B cell (primary cell): ENCODE measurements around the gene LCE2B. TPM values are rescaled to one million over a fixed set of nuclear protein-coding genes. Genes with fewer than 3 reads are reported as not detected.
A peak's percentile ranks its signal among the peaks of the same experiment; 100 is the strongest.

Source experiments
- ATAC-seq: fragments of 200-7000 bp; cut with Tn5 transposase; one replicate; pipeline ENCODE4 v1.10.0; 2021; ENCODE audit warnings: low read depth, mild to moderate bottlenecking, moderate number of reproducible peaks, moderate library complexity
- CTCF ChIA-PET: fragments of 350-600 bp; sonication (Branson Sonifier 250); formaldehyde crosslinking; loops from one replicate; lab custom pipeline; 2021; ENCODE audit warnings: antibody characterized with exemption, inconsistent platforms; lab: Charles Lee
- POLR2A ChIA-PET: fragments of 350-600 bp; sonication (Branson Sonifier 250); formaldehyde crosslinking; loops from one replicate; lab custom pipeline; 2021; ENCODE audit warnings: antibody characterized with exemption; lab: Charles Lee
- DNase-seq: peaks from one replicate; pipeline ENCODE4 v3.0.0; 2013
- H2AFZ ChIP-seq: 2 replicates; pipeline ENCODE4 v1.6.1; 2012; ENCODE audit warnings: mild to moderate bottlenecking, low read depth, low read length; ENCODE audit not compliant: insufficient read depth, poor library complexity, severe bottlenecking
- H3K27ac ChIP-seq, 2 donors: 1 replicate in 1 of 2; 2 replicates in 1 of 2; pipeline ENCODE4 v1.5.1; 2012 to 2013; ENCODE audit warnings: low read length in 2 of 2, mild to moderate bottlenecking in 2 of 2, moderate library complexity in 1 of 2
- H3K27me3 ChIP-seq, 4 experiments: fragments of 200-600 bp in 1 of 4; sonication (generic) in 1 of 4; replicated peaks in 1 of 4; 1 replicate in 2 of 4; 2 replicates in 2 of 4; pipeline versions ENCODE4 v1.6.1 to v1.7.0; 2013 to 2016; ENCODE audit warnings: low read length in 3 of 4, mild to moderate bottlenecking in 2 of 4, mixed read lengths in 1 of 4, moderate library complexity in 1 of 4; ENCODE audit not compliant: insufficient read depth in 4 of 4, control insufficient read depth in 3 of 4; ENCODE audit errors: control extremely low read depth in 1 of 4
- H3K36me3 ChIP-seq, 2 experiments: replicated peaks in 1 of 2; 1 replicate in 1 of 2; 2 replicates in 1 of 2; pipeline versions ENCODE4 v1.6.1 to v1.7.1; 2013; ENCODE audit warnings: low read length in 1 of 2; ENCODE audit not compliant: insufficient read depth in 2 of 2, control insufficient read depth in 1 of 2; ENCODE audit errors: control extremely low read depth in 1 of 2, extremely low read depth in 1 of 2
- H3K4me1 ChIP-seq, 2 donors: fragments of 200-600 bp in 1 of 2; sonication (generic) in 1 of 2; 1 replicate in 1 of 2; 2 replicates in 1 of 2; pipeline versions ENCODE4 v1.5.1 to v1.6.1; 2013 to 2017; ENCODE audit warnings: low read length in 2 of 2; ENCODE audit not compliant: control insufficient read depth in 2 of 2, insufficient read depth in 2 of 2
- H3K4me2 ChIP-seq: replicated peaks from 2 replicates; pipeline ENCODE3; 2012; ENCODE audit warnings: mild to moderate bottlenecking, low read depth, low read length; ENCODE audit not compliant: poor library complexity, severe bottlenecking
- H3K4me3 ChIP-seq, 5 experiments: fragments of 200-600 bp in 1 of 5; sonication (generic) in 1 of 5; 1 replicate in 3 of 5; 2 replicates in 2 of 5; pipeline versions ENCODE4 v1.5.1 to v1.7.0; 2011 to 2016; ENCODE audit warnings: low read length in 4 of 5, mild to moderate bottlenecking in 4 of 5, low read depth in 2 of 5, control low read depth in 1 of 5, moderate library complexity in 1 of 5; ENCODE audit not compliant: insufficient read depth in 1 of 5; ENCODE audit errors: control extremely low read depth in 1 of 5, extremely low read depth in 1 of 5
- H3K79me2 ChIP-seq: fragments of 200-600 bp; sonication (generic); one replicate; pipeline ENCODE4 v1.6.0; 2016; ENCODE audit warnings: low read length; ENCODE audit not compliant: control insufficient read depth, insufficient read depth
- H3K9ac ChIP-seq: fragments of 200-600 bp; sonication (generic); 2 replicates; pipeline ENCODE4 v1.6.1; 2017; ENCODE audit warnings: mild to moderate bottlenecking, low read length, moderate library complexity
- H3K9me3 ChIP-seq, 3 donors: one replicate each; pipeline versions ENCODE4 v1.6.1 to v1.7.1; 2013; ENCODE audit warnings: low read length in 2 of 3; ENCODE audit not compliant: control insufficient read depth in 2 of 3, insufficient read depth in 1 of 3; ENCODE audit errors: control extremely low read depth in 1 of 3
- H4K20me1 ChIP-seq: 2 replicates; pipeline ENCODE4 v1.6.0; 2012; ENCODE audit warnings: mild to moderate bottlenecking, low read length; ENCODE audit not compliant: insufficient read depth, control insufficient read depth, poor library complexity, severe bottlenecking
- H3K27ac Mint-ChIP-seq: one replicate; pipeline ENCODE4 v1.8.0; 2021; ENCODE audit warnings: mixed read lengths
- H3K27me3 Mint-ChIP-seq: one replicate; pipeline ENCODE4 v1.8.0; 2021; ENCODE audit warnings: mixed read lengths
- H3K4me1 Mint-ChIP-seq: one replicate; pipeline ENCODE4 v1.8.0; 2021; ENCODE audit warnings: mixed read lengths
- H3K4me3 Mint-ChIP-seq: one replicate; pipeline ENCODE4 v1.8.0; 2021; ENCODE audit warnings: mixed read lengths
- H3K9me3 Mint-ChIP-seq: one replicate; pipeline ENCODE4 v1.8.0; 2022; ENCODE audit warnings: mixed read lengths; ENCODE audit not compliant: insufficient read depth
- EZH2 ChIP-seq: IDR thresholded peaks from 2 replicates; pipeline ENCODE4 v1.6.1; 2012; ENCODE audit warnings: borderline replicate concordance, low read depth, mild to moderate bottlenecking, moderate library complexity, low read length; ENCODE audit not compliant: insufficient read depth, poor library complexity, severe bottlenecking
- WGBS: methylation state at CpG from one replicate; pipeline ENCODE4 v1.1.5; 2013; ENCODE audit warnings: missing lambda C conversion rate; ENCODE audit not compliant: insufficient coverage; 5-methylcytosine and 5-hydroxymethylcytosine counted together
- intact Hi-C: fragments of 100-400 bp; cut with micrococcal nuclease; formaldehyde crosslinking; loops from one replicate; pipeline ENCODE4 v1.10.0; 2022
- polyA plus RNA-seq: library from polyadenylated mRNA; depleted of rRNA; stranded (reverse); fragments of >200 nt; gene quantifications from 2 replicates; pipeline ENCODE4 v1.2.3, GENCODE V29; 2012
- total RNA-seq, 2 donors: library from RNA; stranded (reverse); fragments of 120-200 nt in 1 of 2; gene quantifications; 1 replicate in 1 of 2; 2 replicates in 1 of 2; pipeline versions ENCODE4 v1.2.3 to v1.2.4, GENCODE V29; 2013 to 2022
- TF ChIP-seq, protein P1 (sequence below): fragments of 200-600 bp; IDR thresholded peaks from one replicate; pipeline ENCODE4 v1.8.0; 2022; ENCODE audit warnings: antibody characterized with exemption, mild to moderate bottlenecking

The LCE2B gene
- total and polyA plus RNA-seq, 2 donors (not counting 1 experiment from before 2014, with no cell fraction given), result not detected

DNA sequence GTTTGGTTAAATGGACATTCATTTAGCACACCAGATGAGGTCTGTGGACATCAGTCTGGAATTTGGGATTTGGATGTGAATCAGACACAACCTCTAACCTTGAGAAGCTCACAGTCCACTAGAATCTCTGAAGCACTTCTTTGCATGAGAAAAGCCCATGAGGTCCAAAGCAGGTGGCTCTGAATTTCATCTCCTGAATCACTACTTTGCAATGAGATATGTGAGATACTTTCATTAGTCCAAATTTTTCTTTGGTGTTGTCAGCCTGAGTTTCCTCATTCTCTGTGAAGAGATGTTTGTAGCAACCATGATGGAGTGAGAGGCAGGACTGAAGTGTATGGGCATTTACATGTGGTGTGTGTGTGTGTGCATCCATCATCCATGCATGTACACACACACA lies 39.3 kb upstream of the LCE2B start:
- peaks cover 34% of the 10 kb centered on the region for H3K27me3 Mint-ChIP-seq
- CTCF ChIA-PET, result no interaction called here
- Histone ChIP-seq H3K9me3 (no peaks in the 10 kb centered on the region), H3K9ac (no peak overlapping the region), H3K27ac (no peak overlapping the region), H3K79me2 (no peaks in the 10 kb centered on the region), H3K27me3 (peaks cover 0 to 10% (median 1%) of the 10 kb centered on the region in 4 experiments), H3K4me1 (no peaks in the 10 kb centered on the region), H4K20me1 (no peaks in the 10 kb centered on the region), H3K4me2 (no peak overlapping the region), H2AFZ (no peak overlapping the region), H3K36me3 (no peaks in the 10 kb centered on the region), H3K4me3 (no peak overlapping the region)
- DNase-seq, result no peak
- no peaks in the 10 kb centered on the region for H3K9me3 Mint-ChIP-seq
- POLR2A ChIA-PET, result no interaction called here
- H3K4me1 Mint-ChIP-seq, result no peaks in the 10 kb centered on the region
- no peak overlapping the region for H3K27ac Mint-ChIP-seq
- intact Hi-C loops, result no loop called here
- no peak for ATAC-seq
- no peak for TF ChIP-seq EZH2
- TF ChIP-seq, protein P1, sequence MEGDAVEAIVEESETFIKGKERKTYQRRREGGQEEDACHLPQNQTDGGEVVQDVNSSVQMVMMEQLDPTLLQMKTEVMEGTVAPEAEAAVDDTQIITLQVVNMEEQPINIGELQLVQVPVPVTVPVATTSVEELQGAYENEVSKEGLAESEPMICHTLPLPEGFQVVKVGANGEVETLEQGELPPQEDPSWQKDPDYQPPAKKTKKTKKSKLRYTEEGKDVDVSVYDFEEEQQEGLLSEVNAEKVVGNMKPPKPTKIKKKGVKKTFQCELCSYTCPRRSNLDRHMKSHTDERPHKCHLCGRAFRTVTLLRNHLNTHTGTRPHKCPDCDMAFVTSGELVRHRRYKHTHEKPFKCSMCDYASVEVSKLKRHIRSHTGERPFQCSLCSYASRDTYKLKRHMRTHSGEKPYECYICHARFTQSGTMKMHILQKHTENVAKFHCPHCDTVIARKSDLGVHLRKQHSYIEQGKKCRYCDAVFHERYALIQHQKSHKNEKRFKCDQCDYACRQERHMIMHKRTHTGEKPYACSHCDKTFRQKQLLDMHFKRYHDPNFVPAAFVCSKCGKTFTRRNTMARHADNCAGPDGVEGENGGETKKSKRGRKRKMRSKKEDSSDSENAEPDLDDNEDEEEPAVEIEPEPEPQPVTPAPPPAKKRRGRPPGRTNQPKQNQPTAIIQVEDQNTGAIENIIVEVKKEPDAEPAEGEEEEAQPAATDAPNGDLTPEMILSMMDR, result no peak
- no peak overlapping the region for H3K4me3 Mint-ChIP-seq

DNA sequence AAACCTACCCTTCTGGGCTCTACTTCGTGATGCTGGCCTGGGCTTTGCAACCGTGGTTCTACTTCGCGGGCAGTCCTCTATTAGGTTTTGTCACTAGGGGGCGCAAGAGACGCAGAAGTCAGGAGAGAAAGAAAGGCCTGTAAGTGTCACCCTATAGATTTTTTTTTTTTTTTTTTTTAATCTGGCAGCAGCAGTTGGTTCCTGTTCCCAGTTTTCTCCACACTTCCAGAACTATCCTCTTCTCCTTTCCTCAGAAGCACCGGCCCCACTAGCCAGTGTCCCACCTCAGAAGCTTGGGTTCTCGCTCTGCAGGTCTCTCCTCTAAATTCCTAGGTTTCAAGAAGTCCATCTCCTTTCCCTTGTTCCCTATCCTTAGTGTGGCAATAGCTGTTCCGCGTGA lies 31.8 kb upstream of the LCE2B start:
- Histone ChIP-seq H3K4me2 (no peak overlapping the region), H4K20me1 (no peaks in the 10 kb centered on the region), H3K9me3 (no peaks in the 10 kb centered on the region), H3K9ac (no peak overlapping the region), H3K27me3 (peaks cover 0 to 6% (median 1%) of the 10 kb centered on the region in 4 experiments), H3K79me2 (no peaks in the 10 kb centered on the region), H3K4me1 (no peaks in the 10 kb centered on the region), H3K36me3 (no peaks in the 10 kb centered on the region), H3K27ac (no peak overlapping the region), H3K4me3 (no peak overlapping the region), H2AFZ (no peak overlapping the region)
- Mint-ChIP-seq H3K4me1 (no peaks in the 10 kb centered on the region), H3K4me3 (no peak overlapping the region), H3K27ac (no peak overlapping the region), H3K9me3 (no peaks in the 10 kb centered on the region), H3K27me3 (peaks cover 30% of the 10 kb centered on the region)
- POLR2A ChIA-PET, result no interaction called here
- 50% methylated on average over 2 of the region's 10 CpGs for WGBS
- intact Hi-C loops, result no loop called here
- ATAC-seq (no peak), DNase-seq (peak; percentile 29)
- CTCF ChIA-PET, result no interaction called here
- TF ChIP-seq, protein P1, result peak; percentile 51
- no peak for TF ChIP-seq EZH2
